Mesendoderm (in vitro differentiated cells): Measurements from ENCODE around the gene HERPUD1.

ENCODE experiments used
- DNase-seq: peaks from one replicate; pipeline ENCODE4 v3.0.0; 2013
- H2AK5ac ChIP-seq: 2 replicates; pipeline ENCODE4 v1.6.1; 2013; ENCODE audit warnings: low read length, inconsistent platforms
- H2BK120ac ChIP-seq: 2 replicates; pipeline ENCODE4 v1.6.1; 2013; ENCODE audit warnings: low read depth, mild to moderate bottlenecking, low read length, moderate library complexity, mixed read lengths
- H2BK15ac ChIP-seq: replicated peaks from 2 replicates; pipeline ENCODE4 v1.6.1; 2013; ENCODE audit warnings: low read depth, mild to moderate bottlenecking, moderate library complexity
- H2BK5ac ChIP-seq: 2 replicates; pipeline ENCODE4 v1.6.1; 2013; ENCODE audit warnings: low read length, inconsistent platforms
- H3K18ac ChIP-seq: 2 replicates; pipeline ENCODE4 v1.6.1; 2013; ENCODE audit warnings: mild to moderate bottlenecking, low read length, mixed read lengths
- H3K23ac ChIP-seq: one replicate; pipeline ENCODE4 v1.6.1; 2013; ENCODE audit warnings: low read length
- H3K27ac ChIP-seq: 2 replicates; pipeline ENCODE4 v1.5.1; 2013; ENCODE audit warnings: low read depth, mild to moderate bottlenecking, inconsistent platforms, low read length, moderate library complexity
- H3K27me3 ChIP-seq: 2 replicates; pipeline ENCODE4 v1.6.1; 2013; ENCODE audit warnings: low read length, control low read depth, mild to moderate bottlenecking, inconsistent platforms; ENCODE audit not compliant: insufficient read depth, poor library complexity
- H3K36me3 ChIP-seq: 2 replicates; pipeline ENCODE4 v1.6.1; 2013; ENCODE audit warnings: low read length, inconsistent platforms; ENCODE audit not compliant: control insufficient read depth, insufficient read depth
- H3K4ac ChIP-seq: one replicate; pipeline ENCODE4 v1.6.1; 2013; ENCODE audit warnings: low read depth, mild to moderate bottlenecking, low read length, moderate library complexity
- H3K4me1 ChIP-seq: 2 replicates; pipeline ENCODE4 v1.6.1; 2013; ENCODE audit warnings: low read depth, low read length, inconsistent platforms; ENCODE audit not compliant: control insufficient read depth
- H3K4me2 ChIP-seq: 2 replicates; pipeline ENCODE4 v1.6.1; 2013; ENCODE audit warnings: low read length
- H3K4me3 ChIP-seq: 2 replicates; pipeline ENCODE4 v1.5.1; 2013; ENCODE audit warnings: mild to moderate bottlenecking, low read length
- H3K56ac ChIP-seq: one replicate; pipeline ENCODE4 v1.6.1; 2013; ENCODE audit warnings: low read length
- H3K79me1 ChIP-seq: 2 replicates; pipeline ENCODE4 v1.6.1; 2013; ENCODE audit warnings: low read length, inconsistent platforms
- H3K79me2 ChIP-seq: 2 replicates; pipeline ENCODE4 v1.6.1; 2013; ENCODE audit warnings: mild to moderate bottlenecking, low read length; ENCODE audit not compliant: control insufficient read depth, insufficient read depth
- H3K9ac ChIP-seq: 2 replicates; pipeline ENCODE4 v1.6.1; 2013; ENCODE audit warnings: low read length, inconsistent platforms
- H4K5ac ChIP-seq: one replicate; pipeline ENCODE4 v1.6.1; 2013; ENCODE audit warnings: low read length
- H4K8ac ChIP-seq: one replicate; pipeline ENCODE4 v1.6.1; 2013; ENCODE audit warnings: low read depth, mild to moderate bottlenecking, control low read depth, low read length, moderate library complexity
- WGBS: extraction: QIAGEN DNeasy Blood & Tissue Kit; methylation state at CpG from one replicate; pipeline ENCODE4 v1.1.7; 2013; ENCODE audit warnings: low lambda C conversion rate, missing lambda C conversion rate; ENCODE audit not compliant: insufficient coverage; ENCODE audit errors: extremely low coverage; 5-methylcytosine and 5-hydroxymethylcytosine counted together

HERPUD1 gene

DNA sequence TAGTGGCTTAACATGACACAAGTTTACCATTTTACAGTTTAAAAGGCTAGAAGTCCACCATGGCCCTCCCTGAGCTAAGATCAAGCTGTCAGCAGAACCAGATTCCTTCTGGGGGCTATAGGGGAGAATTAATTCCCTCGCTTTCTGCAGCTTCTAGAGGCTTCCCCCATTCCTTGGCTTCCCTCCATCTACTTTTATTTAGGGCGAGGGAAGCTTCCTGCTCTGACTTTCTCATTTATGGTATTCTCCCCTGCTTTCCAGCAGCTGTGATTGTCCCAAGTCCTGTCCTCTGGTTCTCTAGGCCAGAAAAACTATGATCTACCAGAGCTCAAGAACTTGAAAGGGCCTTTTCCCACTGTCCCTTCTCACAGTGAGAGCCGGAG, 34.1 kb downstream of the HERPUD1 start:
- no peaks in the 10 kb centered on the region for H3K79me1 ChIP-seq
- peak overlapping the region; percentile 10 for H3K56ac ChIP-seq
- H3K9ac ChIP-seq, result no peak overlapping the region
- H2BK15ac ChIP-seq, result no peak overlapping the region
- H3K18ac ChIP-seq, result no peak overlapping the region
- H4K5ac ChIP-seq, result no peak overlapping the region
- H3K27ac ChIP-seq, result no peak overlapping the region
- H2BK5ac ChIP-seq, result no peak overlapping the region
- no peaks in the 10 kb centered on the region for H3K79me2 ChIP-seq
- no peaks in the 10 kb centered on the region for H3K27me3 ChIP-seq
- no peaks in the 10 kb centered on the region for H3K36me3 ChIP-seq
- WGBS, result no CpG with 5 or more reads among the region's 3 CpGs
- no peak overlapping the region for H2BK120ac ChIP-seq
- H4K8ac ChIP-seq, result no peak overlapping the region
- no peak for DNase-seq
- H3K4me2 ChIP-seq, result no peak overlapping the region
- no peak overlapping the region for H3K23ac ChIP-seq
- no peak overlapping the region for H3K4ac ChIP-seq
- H3K4me1 ChIP-seq, result no peaks in the 10 kb centered on the region
- no peak overlapping the region for H3K4me3 ChIP-seq
- no peak overlapping the region for H2AK5ac ChIP-seq

DNA sequence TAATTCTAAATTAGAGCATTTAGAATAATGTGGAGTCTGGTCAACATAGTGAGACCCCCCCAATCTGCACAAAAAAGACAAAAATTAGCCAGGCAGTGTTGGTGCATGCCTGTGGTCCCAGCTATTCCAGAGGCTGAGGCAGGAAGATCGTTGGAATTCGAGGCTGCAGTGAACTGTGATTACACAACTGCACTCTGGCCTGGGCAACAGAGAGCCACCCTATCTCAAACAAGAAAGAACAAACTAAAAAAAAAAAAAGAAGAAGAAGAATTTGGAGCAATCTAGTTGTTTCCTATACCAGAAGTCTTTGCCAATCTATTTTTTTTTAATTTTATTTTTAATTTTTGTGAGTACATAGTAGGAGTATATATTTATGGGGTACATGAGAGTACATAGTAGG, 35.8 kb downstream of the HERPUD1 start:
- no CpG with 5 or more reads among the region's 2 CpGs for WGBS

DNA sequence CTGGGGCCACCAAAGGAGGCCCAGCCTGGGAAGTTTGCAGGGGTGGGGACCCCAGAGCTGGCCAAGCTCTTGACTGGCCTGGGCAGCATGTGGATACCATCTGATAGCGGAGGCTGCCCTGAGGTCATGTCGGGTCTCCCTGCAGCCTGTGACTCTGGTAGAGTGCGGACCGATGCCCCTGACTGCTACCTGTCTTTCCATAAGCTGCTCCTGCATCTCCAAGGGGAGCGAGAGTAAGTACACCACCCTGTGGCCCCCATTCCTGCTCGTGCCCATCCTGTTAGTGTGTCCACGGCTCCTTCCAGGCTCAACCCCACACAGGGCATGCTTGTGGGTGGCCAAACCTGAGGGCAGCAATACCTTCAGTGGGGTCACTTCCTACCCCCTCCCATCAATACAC, 37.8 kb downstream of the HERPUD1 start:
- no peaks in the 10 kb centered on the region for H3K27me3 ChIP-seq
- H3K4me2 ChIP-seq, result no peak overlapping the region
- no peak overlapping the region for H3K56ac ChIP-seq
- H3K79me1 ChIP-seq, result no peaks in the 10 kb centered on the region
- no peak overlapping the region for H2BK120ac ChIP-seq
- no peaks in the 10 kb centered on the region for H3K4me1 ChIP-seq
- DNase-seq, result no peak
- no peak overlapping the region for H3K27ac ChIP-seq
- no peak overlapping the region for H3K23ac ChIP-seq
- H3K4me3 ChIP-seq, result no peak overlapping the region
- H2BK15ac ChIP-seq, result no peak overlapping the region
- no peak overlapping the region for H4K8ac ChIP-seq
- no CpG with 5 or more reads among the region's 7 CpGs for WGBS
- no peak overlapping the region for H3K18ac ChIP-seq
- no peaks in the 10 kb centered on the region for H3K79me2 ChIP-seq
- no peak overlapping the region for H2BK5ac ChIP-seq
- no peaks in the 10 kb centered on the region for H3K36me3 ChIP-seq
- H3K4ac ChIP-seq, result no peak overlapping the region
- no peak overlapping the region for H4K5ac ChIP-seq
- no peak overlapping the region for H2AK5ac ChIP-seq
- no peak overlapping the region for H3K9ac ChIP-seq

More for the DNA sequence above, 35.8 kb downstream of the HERPUD1 start:
- no peaks in the 10 kb centered on the region for H3K4me1 ChIP-seq
- H3K18ac ChIP-seq, result no peak overlapping the region
- no peaks in the 10 kb centered on the region for H3K36me3 ChIP-seq
- H3K4ac ChIP-seq, result no peak overlapping the region
- H3K23ac ChIP-seq, result no peak overlapping the region
- H3K27ac ChIP-seq, result no peak overlapping the region
- H4K8ac ChIP-seq, result no peak overlapping the region
- H3K79me1 ChIP-seq, result no peaks in the 10 kb centered on the region
- H4K5ac ChIP-seq, result no peak overlapping the region
- no peak overlapping the region for H2BK15ac ChIP-seq
- H3K9ac ChIP-seq, result no peak overlapping the region
- no peak overlapping the region for H3K56ac ChIP-seq
- no peak overlapping the region for H3K4me3 ChIP-seq
- no peaks in the 10 kb centered on the region for H3K27me3 ChIP-seq
- no peak overlapping the region for H2BK5ac ChIP-seq
- H2BK120ac ChIP-seq, result no peak overlapping the region
- no peaks in the 10 kb centered on the region for H3K79me2 ChIP-seq
- DNase-seq, result no peak
- H2AK5ac ChIP-seq, result no peak overlapping the region
- no peak overlapping the region for H3K4me2 ChIP-seq

DNA sequence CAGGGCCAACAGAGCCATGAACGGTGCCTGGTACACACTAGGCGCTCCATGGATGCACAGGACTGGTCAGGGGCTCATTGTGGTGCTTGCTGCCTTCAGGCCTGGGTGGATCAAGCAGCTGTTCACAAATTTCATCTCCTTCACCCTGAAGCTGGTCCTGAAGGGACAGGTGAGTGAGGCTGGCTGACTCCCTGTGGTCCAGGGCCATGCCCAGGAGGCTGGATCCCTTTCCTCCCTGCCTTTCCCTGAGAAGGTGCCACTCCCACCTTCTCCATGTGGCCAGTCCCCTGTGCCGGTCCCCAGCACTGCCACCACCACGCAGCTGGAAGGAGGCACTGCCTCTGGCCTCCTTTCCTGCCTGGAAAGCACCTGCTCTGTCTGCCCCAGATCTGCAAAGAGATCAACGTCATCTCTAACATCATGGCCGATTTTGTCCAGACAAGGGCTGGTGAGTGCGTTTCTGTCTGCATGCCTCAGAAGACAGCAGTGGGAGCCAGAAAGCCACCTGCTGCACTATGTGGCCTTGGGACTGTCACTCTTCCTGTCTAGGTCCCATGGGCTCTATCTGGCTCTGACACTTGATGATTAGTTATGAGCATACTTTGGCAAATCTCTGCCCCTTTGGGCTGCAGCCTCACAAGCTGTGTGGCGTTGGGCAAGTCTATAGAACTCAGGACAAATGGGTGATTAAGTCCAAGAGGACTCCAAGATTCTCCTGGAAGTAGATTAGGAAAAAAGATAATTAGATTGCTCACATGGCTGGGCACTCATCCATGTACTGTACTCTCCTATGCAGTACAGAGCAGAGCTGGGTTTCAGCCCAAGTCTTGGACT, 39.2 kb downstream of the HERPUD1 start:
- Histone ChIP-seq H3K4me2 (no peak overlapping the region), H3K9ac (no peak overlapping the region), H3K4me1 (no peaks in the 10 kb centered on the region), H3K23ac (no peak overlapping the region), H3K4me3 (no peak overlapping the region), H3K79me1 (no peaks in the 10 kb centered on the region), H2BK5ac (no peak overlapping the region), H2BK15ac (no peak overlapping the region), H3K79me2 (no peaks in the 10 kb centered on the region), H3K36me3 (no peaks in the 10 kb centered on the region), H4K5ac (no peak overlapping the region), H3K27ac (no peak overlapping the region), H2BK120ac (no peak overlapping the region), H3K56ac (no peak overlapping the region), H2AK5ac (no peak overlapping the region), H4K8ac (no peak overlapping the region), H3K27me3 (no peaks in the 10 kb centered on the region), H3K18ac (no peak overlapping the region), H3K4ac (no peak overlapping the region)
- DNase-seq, result no peak
- no CpG with 5 or more reads among the region's 8 CpGs for WGBS

DNA sequence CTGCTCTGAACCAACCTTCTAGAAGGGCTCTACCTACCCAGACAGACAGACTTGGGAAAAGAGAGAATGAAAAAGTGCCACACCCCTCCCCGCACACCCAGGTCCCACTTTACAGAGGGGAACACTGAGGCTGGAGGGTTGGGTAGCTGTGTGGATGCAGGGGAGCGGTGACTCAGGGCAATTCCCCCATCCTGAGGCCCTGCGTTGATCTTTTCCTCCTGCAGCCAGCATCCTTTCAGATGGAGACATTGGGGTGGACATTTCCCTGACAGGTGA, 39.8 kb downstream of the HERPUD1 start:
- H2AK5ac ChIP-seq, result no peak overlapping the region
- DNase-seq, result no peak
- H3K4me2 ChIP-seq, result no peak overlapping the region
- H3K27ac ChIP-seq, result no peak overlapping the region
- no peak overlapping the region for H4K5ac ChIP-seq
- no peak overlapping the region for H2BK5ac ChIP-seq
- H3K79me1 ChIP-seq, result no peaks in the 10 kb centered on the region
- no peak overlapping the region for H2BK15ac ChIP-seq
- H3K27me3 ChIP-seq, result no peaks in the 10 kb centered on the region
- H3K9ac ChIP-seq, result no peak overlapping the region
- H3K4me1 ChIP-seq, result no peaks in the 10 kb centered on the region
- no peak overlapping the region for H3K4ac ChIP-seq
- H3K56ac ChIP-seq, result no peak overlapping the region
- H3K79me2 ChIP-seq, result no peaks in the 10 kb centered on the region
- H3K36me3 ChIP-seq, result no peaks in the 10 kb centered on the region
- WGBS, result no CpG with 5 or more reads among the region's 3 CpGs
- no peak overlapping the region for H4K8ac ChIP-seq
- no peak overlapping the region for H3K23ac ChIP-seq
- no peak overlapping the region for H3K4me3 ChIP-seq
- no peak overlapping the region for H2BK120ac ChIP-seq
- no peak overlapping the region for H3K18ac ChIP-seq
